Spleen (tissue), 13 donors: ENCODE data around the gene SMC1A. TPM values are rescaled to one million over a fixed set of nuclear protein-coding genes. Genes with fewer than 3 reads are reported as not detected.
"Not testable (repeated sequence)": the region's sequence is repeated elsewhere in the genome, so short reads cannot be mapped to it uniquely, and the experiment has no call there.

Experiments used
- DNase-seq: peaks from one replicate; pipeline ENCODE4 v3.0.0-alpha.2; 2020
- H3K27ac ChIP-seq, 8 donors: fragments of 200-600 bp; sonication (generic) in 7 of 8; 1 replicate in 4 of 8; 2 replicates in 4 of 8; pipeline versions ENCODE4 v1.5.0 to v1.8.0; 2016 to 2021; ENCODE audit warnings: inconsistent platforms in 4 of 8, mild to moderate bottlenecking in 4 of 8, moderate library complexity in 1 of 8
- H3K27me3 ChIP-seq, 7 donors: fragments of 200-600 bp; sonication (generic) in 6 of 7; replicated peaks in 1 of 7; 1 replicate in 4 of 7; 2 replicates in 3 of 7; pipeline versions ENCODE4 v1.5.0 to v1.8.0; 2016 to 2021; ENCODE audit warnings: inconsistent platforms in 3 of 7, mild to moderate bottlenecking in 1 of 7
- H3K36me3 ChIP-seq, 6 donors: fragments of 200-600 bp; sonication (generic) in 5 of 6; 1 replicate in 4 of 6; 2 replicates in 2 of 6; pipeline versions ENCODE4 v1.5.0 to v1.8.0; 2016 to 2021; ENCODE audit warnings: inconsistent platforms in 2 of 6
- H3K4me1 ChIP-seq, 6 donors: fragments of 200-600 bp; sonication (generic) in 5 of 6; 1 replicate in 3 of 6; 2 replicates in 3 of 6; pipeline versions ENCODE4 v1.5.0 to v1.8.0; 2016 to 2021; ENCODE audit warnings: inconsistent platforms in 3 of 6
- H3K4me3 ChIP-seq, 8 donors: fragments of 200-600 bp; sonication (generic) in 7 of 8; 1 replicate in 4 of 8; 2 replicates in 4 of 8; pipeline versions ENCODE4 v1.5.0 to v1.8.0; 2016 to 2021; ENCODE audit warnings: inconsistent platforms in 4 of 8, mild to moderate bottlenecking in 4 of 8, moderate library complexity in 2 of 8
- H3K9me3 ChIP-seq, 8 donors: fragments of 200-600 bp; sonication (generic) in 7 of 8; 1 replicate in 4 of 8; 2 replicates in 4 of 8; pipeline versions ENCODE4 v1.5.0 to v1.8.0; 2016 to 2021; ENCODE audit warnings: inconsistent platforms in 4 of 8
- POLR2A ChIP-seq, 3 donors: fragments of 450-650 bp; IDR thresholded peaks; one replicate each; pipeline ENCODE4 v1.5.1; 2017; ENCODE audit warnings: antibody characterized with exemption in 3 of 3, mild to moderate bottlenecking in 1 of 3
- POLR2AphosphoS5 ChIP-seq, 3 donors: sonication (generic); formaldehyde crosslinking; IDR thresholded peaks; one replicate each; pipeline ENCODE4 v1.5.1; 2017; ENCODE audit warnings: antibody characterized with exemption in 3 of 3
- WGBS, 5 donors: extraction: QIAGEN DNeasy Blood & Tissue Kit in 3 of 5; methylation state at CpG; one replicate each; pipeline versions ENCODE4 v1.1.5 to v1.1.7; 2013 to 2018; 5-methylcytosine and 5-hydroxymethylcytosine counted together
- intact Hi-C: fragments of 100-400 bp; cut with DNase I; formaldehyde crosslinking; loops from one replicate; pipeline ENCODE4 v1.15.0; 2023; ENCODE audit warnings: low total_unique reads
- long read RNA-seq, 2 donors: transcript quantifications; one replicate each; lab custom pipeline, GENCODE V29; 2026
- polyA plus RNA-seq, 3 donors: library from polyadenylated mRNA; stranded (reverse); fragments of 200-250 nt; gene quantifications; one replicate each; pipeline ENCODE4 v1.2.1, GENCODE V29; 2013
- total RNA-seq, 7 donors: library from RNA; depleted of rRNA in 3 of 7; stranded (reverse); fragments of >200 nt in 3 of 7; fragmentation: NEBNext Ultra II Directional in 4 of 7; extraction: Animal tissue kit (Norgen Biotek cat#: 25700) in 4 of 7; gene quantifications; one replicate each; pipeline versions ENCODE4 v1.1.0 to v1.2.1, GENCODE V29; 2016 to 2021
- TF ChIP-seq, protein P1 (sequence below), 11 experiments: fragments of 200-600 bp in 7 of 11; fragments of 450-650 bp in 4 of 11; sonication (generic) in 4 of 11; IDR thresholded peaks in 8 of 11; conservative IDR thresholded peaks in 3 of 11; 1 replicate in 7 of 11; 2 replicates in 4 of 11; pipeline versions ENCODE4 v1.4.0 to v1.8.0; 2016 to 2021; ENCODE audit warnings: antibody characterized with exemption in 11 of 11, inconsistent platforms in 4 of 11, mild to moderate bottlenecking in 1 of 11
- donor health status: healthy with polysubstance abuse.
- donor health status: DM: no; HTN: no; CAD: no; lungs with moderate emphysema.
- donor health status: DM: no; HTN: no; CAD: no.
- donor health status: Bipolar disorder and iron deficiency.
- donor health status: healthy.
- donor health status: DM: no; HTN: no; CAD: no.
- donor health status: DM: yes; HTN: yes; CAD: no.

SMC1A gene
- total RNA-seq (10 to 100 TPM; 42.9 to 77.5 (median 71.7) TPM), polyA plus RNA-seq (1 to 10 TPM; 5.6 to 7.6 (median 7.0) TPM)
- long read RNA-seq, donor 1 = 0 reads
- long read RNA-seq, donor 2 = 0 reads

GRCh38 chrX:53422086-53422860 lies at the start of gene SMC1A:
Gene SMC1A (minus strand): TSS chrX:53422654. CDS start chrX:53422600, 54 bp downstream.
- 0 to 9% (median 1%) methylated on average over 2 to 75 of the region's 75 CpGs for WGBS, 5 donors
- Histone ChIP-seq H3K27me3 (no peaks in the 10 kb centered on the region), H3K36me3 (peaks cover 0 to 1% (median 0%) of the 10 kb centered on the region in 6 donors), H3K4me3 (peak within 1 kb of the TSS; percentile 44 to 87 (median 62)), H3K4me1 (peaks cover 9 to 34% (median 26%) of the 10 kb centered on the region in 6 donors), H3K9me3 (no peaks in the 10 kb centered on the region), H3K27ac (peak within 1 kb of the TSS; percentile 90 to 97 (median 94))
- peak; percentile 92 to 94 (median 93) for TF ChIP-seq POLR2AphosphoS5 (IDR thresholded peaks at IDR 0.05)
- peak in 2 of 3 donors; percentile 27 to 38 for TF ChIP-seq POLR2A (IDR thresholded peaks at IDR 0.05)
- TF ChIP-seq, protein P1, sequence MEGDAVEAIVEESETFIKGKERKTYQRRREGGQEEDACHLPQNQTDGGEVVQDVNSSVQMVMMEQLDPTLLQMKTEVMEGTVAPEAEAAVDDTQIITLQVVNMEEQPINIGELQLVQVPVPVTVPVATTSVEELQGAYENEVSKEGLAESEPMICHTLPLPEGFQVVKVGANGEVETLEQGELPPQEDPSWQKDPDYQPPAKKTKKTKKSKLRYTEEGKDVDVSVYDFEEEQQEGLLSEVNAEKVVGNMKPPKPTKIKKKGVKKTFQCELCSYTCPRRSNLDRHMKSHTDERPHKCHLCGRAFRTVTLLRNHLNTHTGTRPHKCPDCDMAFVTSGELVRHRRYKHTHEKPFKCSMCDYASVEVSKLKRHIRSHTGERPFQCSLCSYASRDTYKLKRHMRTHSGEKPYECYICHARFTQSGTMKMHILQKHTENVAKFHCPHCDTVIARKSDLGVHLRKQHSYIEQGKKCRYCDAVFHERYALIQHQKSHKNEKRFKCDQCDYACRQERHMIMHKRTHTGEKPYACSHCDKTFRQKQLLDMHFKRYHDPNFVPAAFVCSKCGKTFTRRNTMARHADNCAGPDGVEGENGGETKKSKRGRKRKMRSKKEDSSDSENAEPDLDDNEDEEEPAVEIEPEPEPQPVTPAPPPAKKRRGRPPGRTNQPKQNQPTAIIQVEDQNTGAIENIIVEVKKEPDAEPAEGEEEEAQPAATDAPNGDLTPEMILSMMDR (IDR thresholded peaks at IDR 0.05 in 8 of 11, conservative IDR thresholded peaks at IDR 0.05 in 3 of 11) = peak in 3 of 11 experiments; percentile 32 to 43 (median 38)
- peak; percentile 99 for DNase-seq
- intact Hi-C loops = no loop called here

DNA sequence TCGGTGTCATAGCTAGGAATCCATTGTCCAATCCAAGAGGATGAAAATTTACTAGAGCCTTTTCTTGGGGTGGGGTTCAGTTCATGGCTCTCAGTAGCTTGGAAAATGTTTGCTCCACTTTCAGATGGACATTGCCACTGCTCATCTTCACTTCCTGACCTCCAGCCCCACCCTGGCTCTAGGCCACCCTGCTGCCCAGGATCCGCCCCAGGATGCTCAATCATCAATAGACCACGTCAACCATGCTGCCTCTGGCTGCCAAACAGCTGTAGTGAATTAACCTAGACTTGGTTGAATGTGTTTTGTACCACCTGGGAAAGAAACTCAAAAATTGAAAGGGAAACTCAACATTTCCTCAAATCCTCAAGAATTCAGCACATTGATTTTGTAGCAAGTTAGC lies 48.9 kb upstream of the SMC1A start:
- intact Hi-C loops = no loop called here
- Histone ChIP-seq H3K4me1 (no peaks in the 10 kb centered on the region), H3K27ac (no peak overlapping the region), H3K36me3 (no peaks in the 10 kb centered on the region), H3K4me3 (no peak overlapping the region), H3K27me3 (peaks cover 0 to 28% (median 0%) of the 10 kb centered on the region in 7 donors), H3K9me3 (no peaks in the 10 kb centered on the region)
- TF ChIP-seq POLR2AphosphoS5 (IDR thresholded peaks at IDR 0.05) (no peak), POLR2A (IDR thresholded peaks at IDR 0.05) (no peak)
- TF ChIP-seq, protein P1 (IDR thresholded peaks at IDR 0.05 in 8 of 11, conservative IDR thresholded peaks at IDR 0.05 in 3 of 11) = no peak
- 76 to 92% (median 87%) methylated on average over 3 of the region's 3 CpGs for WGBS, 5 donors
- no peak for DNase-seq

- DNase-seq, H3K9me3 ChIP-seq, H3K27ac ChIP-seq, intact Hi-C loops, H3K4me3 ChIP-seq, H3K36me3 ChIP-seq, H3K4me1 ChIP-seq: not testable (repeated sequence)
- 85 to 91% (median 88%) methylated on average over 3 of the region's 3 CpGs for WGBS, 5 donors
- peaks cover 0 to 32% (median 0%) of the 10 kb centered on the region in 7 donors for H3K27me3 ChIP-seq
Observed at GRCh38 chrX:53468659-53469058, 46.2 kb upstream of the SMC1A start.

GRCh38 chrX:53458082-53458481 lies 35.6 kb upstream of the SMC1A start:
- H3K4me1 ChIP-seq = no peaks in the 10 kb centered on the region
- H3K9me3 ChIP-seq = no peaks in the 10 kb centered on the region
- WGBS, 5 donors = 45 to 53% (median 53%) methylated on average over 5 of the region's 5 CpGs
- H3K4me3 ChIP-seq = no peak overlapping the region
- intact Hi-C loops = no loop called here
- DNase-seq = no peak
- no peak overlapping the region for H3K27ac ChIP-seq
- TF ChIP-seq, protein P1 (IDR thresholded peaks at IDR 0.05 in 8 of 11, conservative IDR thresholded peaks at IDR 0.05 in 3 of 11) = no peak
- no peak for TF ChIP-seq POLR2A (IDR thresholded peaks at IDR 0.05)
- TF ChIP-seq POLR2AphosphoS5 (IDR thresholded peaks at IDR 0.05) = no peak
- H3K36me3 ChIP-seq = no peaks in the 10 kb centered on the region
- peaks cover 0 to 14% (median 0%) of the 10 kb centered on the region in 7 donors for H3K27me3 ChIP-seq
